ENCODE measurements around the gene C1QTNF12. TPM values are rescaled to one million over a fixed set of nuclear protein-coding genes. Genes with fewer than 3 reads are reported as not detected.

The C1QTNF12 gene
- total RNA-seq, 2 donors from 2014 or later, result 2.9 to 12.5 TPM

DNA sequence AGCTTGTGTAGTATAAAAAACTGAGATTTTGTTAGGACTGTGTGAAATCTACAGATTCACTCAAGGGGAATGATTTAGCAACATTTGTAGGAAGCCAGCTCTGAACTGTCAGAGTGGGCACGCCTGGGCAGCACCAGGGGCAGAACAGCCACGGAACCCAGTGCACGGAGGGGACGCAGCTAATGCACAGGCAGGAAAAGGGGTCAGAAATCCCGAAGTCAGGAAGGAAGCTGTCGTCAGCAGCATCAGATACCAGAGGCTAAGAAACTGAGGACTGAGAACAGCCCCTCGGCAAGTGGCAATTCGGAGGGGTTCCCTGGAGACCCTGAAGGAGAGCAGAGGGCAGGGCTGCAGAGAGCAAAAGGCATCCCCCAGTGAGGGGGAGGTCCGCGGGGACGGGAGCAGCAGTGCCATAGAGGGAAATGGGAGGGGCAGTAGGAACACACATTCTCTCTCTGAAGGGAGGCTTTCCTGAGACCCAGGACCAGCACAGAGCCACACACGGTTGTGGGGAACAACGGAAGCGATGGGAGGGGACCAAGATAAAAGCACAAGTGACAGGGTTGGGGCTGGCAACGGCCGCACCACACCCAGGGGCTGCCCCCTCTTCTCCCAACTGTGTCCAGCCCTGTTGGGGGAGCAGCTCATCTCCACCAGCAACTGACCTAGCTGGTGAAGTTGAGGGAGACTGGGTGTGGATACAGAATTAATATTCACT lies 14.5 kb upstream of the C1QTNF12 start:
- Histone ChIP-seq H3K36me3 (peaks cover 48% of the 10 kb centered on the region), H3K27me3 (replicated peaks; ENCODE audit: insufficient read depth) (no peaks in the 10 kb centered on the region), H3K9me3 (no peaks in the 10 kb centered on the region), H3K4me1 (ENCODE audit: control insufficient read depth in 1 of 2, low read depth in 2 of 2) (no peaks in the 10 kb centered on the region), H3K4me3 (no peak overlapping the region), H3K27ac (no peak overlapping the region)
- TF ChIP-seq, protein P1, sequence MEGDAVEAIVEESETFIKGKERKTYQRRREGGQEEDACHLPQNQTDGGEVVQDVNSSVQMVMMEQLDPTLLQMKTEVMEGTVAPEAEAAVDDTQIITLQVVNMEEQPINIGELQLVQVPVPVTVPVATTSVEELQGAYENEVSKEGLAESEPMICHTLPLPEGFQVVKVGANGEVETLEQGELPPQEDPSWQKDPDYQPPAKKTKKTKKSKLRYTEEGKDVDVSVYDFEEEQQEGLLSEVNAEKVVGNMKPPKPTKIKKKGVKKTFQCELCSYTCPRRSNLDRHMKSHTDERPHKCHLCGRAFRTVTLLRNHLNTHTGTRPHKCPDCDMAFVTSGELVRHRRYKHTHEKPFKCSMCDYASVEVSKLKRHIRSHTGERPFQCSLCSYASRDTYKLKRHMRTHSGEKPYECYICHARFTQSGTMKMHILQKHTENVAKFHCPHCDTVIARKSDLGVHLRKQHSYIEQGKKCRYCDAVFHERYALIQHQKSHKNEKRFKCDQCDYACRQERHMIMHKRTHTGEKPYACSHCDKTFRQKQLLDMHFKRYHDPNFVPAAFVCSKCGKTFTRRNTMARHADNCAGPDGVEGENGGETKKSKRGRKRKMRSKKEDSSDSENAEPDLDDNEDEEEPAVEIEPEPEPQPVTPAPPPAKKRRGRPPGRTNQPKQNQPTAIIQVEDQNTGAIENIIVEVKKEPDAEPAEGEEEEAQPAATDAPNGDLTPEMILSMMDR (IDR thresholded peaks at IDR 0.05), result no peak
- ATAC-seq (ENCODE audit: insufficient number of reproducible peaks, low FRiP score, low read depth) (no peak), DNase-seq (ENCODE audit: low spot score) (no peak)

DNA sequence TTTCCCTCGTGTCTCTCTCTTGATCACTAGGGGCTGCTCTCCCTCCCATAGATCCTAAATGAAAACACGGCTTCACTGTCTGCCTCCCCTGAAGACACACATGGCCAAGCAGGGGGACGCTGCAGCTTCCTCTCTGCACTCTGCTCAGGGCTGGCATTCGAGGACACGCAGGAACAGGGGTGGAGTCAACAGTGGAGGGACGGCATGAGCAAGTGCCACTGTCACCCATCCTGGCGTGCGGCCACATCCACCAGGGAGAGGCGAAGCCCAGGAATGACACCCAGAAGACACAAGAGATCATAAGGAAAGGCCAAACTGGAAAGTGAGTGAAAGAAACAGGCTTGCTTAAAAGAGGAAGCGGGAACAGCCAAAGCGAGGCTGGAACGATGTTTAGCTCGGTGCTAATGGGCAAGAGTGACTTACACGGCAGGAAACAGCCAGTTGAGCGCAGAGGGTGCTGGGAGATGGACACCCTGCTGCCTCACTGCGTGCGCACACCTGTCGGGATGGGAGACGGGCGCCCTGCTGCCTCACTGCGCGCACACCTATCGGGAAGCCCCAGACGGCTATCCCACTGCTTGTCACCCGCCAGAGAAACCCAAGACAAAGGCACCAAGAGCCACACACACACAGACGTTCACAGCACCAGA lies 13.6 kb upstream of the C1QTNF12 start:
- Histone ChIP-seq H3K4me1 (ENCODE audit: control insufficient read depth in 1 of 2, low read depth in 2 of 2) (no peaks in the 10 kb centered on the region), H3K36me3 (peaks cover 53% of the 10 kb centered on the region), H3K9me3 (no peaks in the 10 kb centered on the region), H3K27me3 (replicated peaks; ENCODE audit: insufficient read depth) (no peaks in the 10 kb centered on the region), H3K27ac (no peak overlapping the region), H3K4me3 (no peak overlapping the region)
- ATAC-seq (ENCODE audit: insufficient number of reproducible peaks, low FRiP score, low read depth) (no peak), DNase-seq (ENCODE audit: low spot score) (no peak)
- TF ChIP-seq, protein P1 (IDR thresholded peaks at IDR 0.05), result no peak

DNA sequence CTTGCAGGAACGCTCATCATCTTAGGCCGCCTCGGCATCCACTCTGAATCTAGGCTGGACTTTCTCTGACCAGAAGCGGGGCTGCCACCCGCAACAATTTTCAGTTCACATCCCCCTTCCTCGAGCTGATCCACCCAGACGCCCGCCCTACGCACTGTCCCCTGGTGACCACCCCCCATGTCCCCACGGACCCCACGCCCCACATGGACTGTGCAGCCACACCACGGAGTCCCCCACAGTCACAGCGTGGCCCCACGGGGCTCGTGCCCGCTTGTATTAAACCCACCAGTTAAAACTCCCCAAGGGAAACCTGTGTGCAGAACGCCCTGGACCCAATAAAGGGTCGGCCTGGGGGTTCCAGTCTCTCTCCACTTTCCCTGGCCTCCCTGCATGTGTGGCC lies 13.0 kb upstream of the C1QTNF12 start:
- ATAC-seq (ENCODE audit: insufficient number of reproducible peaks, low FRiP score, low read depth) (no peak), DNase-seq (ENCODE audit: low spot score) (no peak)
- H3K4me1 ChIP-seq (ENCODE audit: control insufficient read depth in 1 of 2, low read depth in 2 of 2), result no peaks in the 10 kb centered on the region
- TF ChIP-seq, protein P1 (IDR thresholded peaks at IDR 0.05), result no peak
- H3K36me3 ChIP-seq, result peaks cover 53% of the 10 kb centered on the region
- H3K27ac ChIP-seq, result no peak overlapping the region
- no peaks in the 10 kb centered on the region for H3K27me3 ChIP-seq (replicated peaks; ENCODE audit: insufficient read depth)
- no peaks in the 10 kb centered on the region for H3K9me3 ChIP-seq
- no peak overlapping the region for H3K4me3 ChIP-seq

DNA sequence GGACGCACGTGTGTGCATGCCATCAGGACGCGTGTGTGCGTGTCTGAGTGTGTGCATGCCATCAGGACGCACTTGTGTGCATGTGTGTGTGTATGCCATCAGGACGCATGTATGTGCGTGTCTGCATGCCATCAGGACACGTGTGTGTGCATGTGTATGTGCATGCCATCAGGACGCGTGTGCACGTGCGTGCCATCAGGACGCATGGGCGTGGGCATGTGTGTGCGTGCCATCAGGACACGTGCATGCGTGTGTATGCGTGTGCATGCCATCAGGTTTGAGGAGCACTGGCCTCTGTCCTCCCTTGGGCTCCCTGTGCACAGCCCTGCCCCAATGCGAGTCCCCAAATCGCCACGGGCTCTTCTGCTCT lies 12.6 kb upstream of the C1QTNF12 start:
- Histone ChIP-seq H3K4me1 (ENCODE audit: control insufficient read depth in 1 of 2, low read depth in 2 of 2) (no peaks in the 10 kb centered on the region), H3K36me3 (peaks cover 53% of the 10 kb centered on the region), H3K27me3 (replicated peaks; ENCODE audit: insufficient read depth) (no peaks in the 10 kb centered on the region), H3K27ac (no peak overlapping the region), H3K9me3 (no peaks in the 10 kb centered on the region), H3K4me3 (no peak overlapping the region)
- ATAC-seq (ENCODE audit: insufficient number of reproducible peaks, low FRiP score, low read depth) (no peak), DNase-seq (ENCODE audit: low spot score) (no peak)
- TF ChIP-seq, protein P1 (IDR thresholded peaks at IDR 0.05), result no peak

DNA sequence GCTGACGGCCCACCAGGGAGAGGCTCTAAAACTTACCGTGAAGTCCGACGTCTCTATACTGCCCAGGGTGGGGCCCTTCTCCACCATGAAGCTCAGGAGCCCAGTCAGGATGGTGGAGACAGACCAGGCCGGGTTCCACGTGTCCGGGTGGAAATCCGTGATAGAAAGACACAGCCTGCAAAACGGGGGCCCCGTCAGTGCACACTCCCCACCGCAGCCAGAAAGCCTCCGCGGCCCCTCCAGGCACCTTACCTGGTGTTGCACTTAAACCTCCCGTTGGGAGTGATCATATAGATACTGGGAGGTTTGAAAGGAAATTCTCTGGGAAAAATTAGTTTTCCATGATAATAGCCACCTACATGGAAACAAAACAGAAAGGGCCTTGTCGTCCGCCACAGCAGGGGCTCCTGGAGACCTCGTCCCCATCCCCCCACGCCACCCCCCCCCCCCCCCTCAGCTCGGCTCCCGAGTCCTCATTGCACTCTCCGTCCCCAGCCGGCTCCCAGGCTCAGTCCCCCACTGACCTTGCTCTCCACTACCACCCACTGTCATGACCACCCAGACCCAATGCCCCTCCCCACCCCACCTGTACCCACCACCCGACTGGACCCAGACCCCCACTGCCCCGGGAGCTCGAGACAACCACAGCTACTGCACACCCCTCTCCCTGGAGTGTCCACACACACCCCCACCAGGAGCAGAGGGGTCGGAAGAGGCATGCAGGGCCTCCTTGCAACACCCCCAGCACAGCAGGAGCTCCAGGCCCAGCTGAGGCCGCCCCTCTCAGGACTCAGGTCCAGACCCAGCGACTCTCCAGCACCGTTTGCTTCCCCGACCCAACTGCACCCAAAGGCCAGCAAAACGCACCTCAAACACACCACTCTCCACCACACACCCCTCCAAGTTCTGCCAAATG lies 10.7 kb upstream of the C1QTNF12 start:
- TF ChIP-seq, protein P1 (IDR thresholded peaks at IDR 0.05), result no peak
- no peaks in the 10 kb centered on the region for H3K9me3 ChIP-seq
- H3K4me1 ChIP-seq (ENCODE audit: control insufficient read depth in 1 of 2, low read depth in 2 of 2), result no peaks in the 10 kb centered on the region
- ATAC-seq (ENCODE audit: insufficient number of reproducible peaks, low FRiP score, low read depth) (no peak), DNase-seq (ENCODE audit: low spot score) (no peak)
- no peaks in the 10 kb centered on the region for H3K27me3 ChIP-seq (replicated peaks; ENCODE audit: insufficient read depth)
- H3K27ac ChIP-seq, result no peak overlapping the region
- peaks cover 51% of the 10 kb centered on the region for H3K36me3 ChIP-seq
- no peak overlapping the region for H3K4me3 ChIP-seq
